Body of pancreas (tissue), 4 donors: Measurements from ENCODE around the gene UGT1A3. TPM values are rescaled to one million over a fixed set of nuclear protein-coding genes. Genes with fewer than 3 reads are reported as not detected.
"Not testable (repeated sequence)": the region's sequence is repeated elsewhere in the genome, so short reads cannot be mapped to it uniquely, and the experiment has no call there.

Source experiments
- ATAC-seq: fragments of 150-250 bp; one replicate; pipeline ENCODE4 v1.9.1; 2016
- DNase-seq, 4 donors: peaks; one replicate each; pipeline ENCODE4 v3.0.0-alpha.2; 2019
- H3K27ac ChIP-seq, 4 donors: fragments of 200-600 bp; sonication (generic); 1 replicate in 3 of 4; 2 replicates in 1 of 4; pipeline versions ENCODE4 v1.5.1 to v1.6.1; 2016 to 2019; ENCODE audit warnings: mild to moderate bottlenecking in 1 of 4, mixed read lengths in 1 of 4, moderate library complexity in 1 of 4
- H3K27me3 ChIP-seq, 2 donors: fragments of 200-600 bp; sonication (generic); one replicate each; pipeline ENCODE4 v1.6.0; 2016; ENCODE audit warnings: mild to moderate bottlenecking in 1 of 2
- H3K36me3 ChIP-seq, 2 donors: fragments of 200-600 bp; sonication (generic); replicated peaks in 1 of 2; 2 replicates each; pipeline ENCODE4 v1.5.1; 2016; ENCODE audit warnings: low read depth in 2 of 2; ENCODE audit not compliant: insufficient read depth in 1 of 2
- H3K4me1 ChIP-seq: fragments of 200-600 bp; sonication (generic); one replicate; pipeline ENCODE4 v1.6.0; 2016
- H3K4me3 ChIP-seq, 2 donors: fragments of 200-600 bp; sonication (generic); 1 replicate in 1 of 2; 2 replicates in 1 of 2; pipeline ENCODE4 v1.5.1; 2016 to 2019
- H3K9me3 ChIP-seq, 3 donors: fragments of 200-600 bp; sonication (generic); 1 replicate in 2 of 3; 2 replicates in 1 of 3; pipeline ENCODE4 v1.5.1; 2016
- CTCF ChIP-seq, 7 experiments: fragments of 450-650 bp in 4 of 7; fragments of 200-600 bp in 3 of 7; sonication (generic) in 3 of 7; IDR thresholded peaks; one replicate each; pipeline ENCODE4 v1.5.1; 2016 to 2019; ENCODE audit warnings: antibody characterized with exemption in 7 of 7
- POLR2A ChIP-seq, 3 donors: fragments of 450-650 bp; IDR thresholded peaks; one replicate each; pipeline ENCODE4 v1.6.1; 2016; ENCODE audit warnings: antibody characterized with exemption in 3 of 3, mild to moderate bottlenecking in 2 of 3
- WGBS, 2 donors: methylation state at CpG; one replicate each; pipeline ENCODE4 v1.1.5; 2017; 5-methylcytosine and 5-hydroxymethylcytosine counted together
- intact Hi-C: fragments of 100-400 bp; cut with DNase I; formaldehyde crosslinking; loops from one replicate; pipeline ENCODE4 v1.15.1; 2023
- total RNA-seq, 2 donors: library from RNA; depleted of rRNA; stranded (reverse); fragments of >200 nt; gene quantifications; one replicate each; pipeline ENCODE4 v1.1.0, GENCODE V29; 2016

UGT1A3 gene
- total RNA-seq, 2 donors from 2014 or later, result not detected

GRCh38 chr2:233746475-233747282 is 17.8 kb downstream of the UGT1A3 start:
- DNase-seq, result no peak
- 45 to 54% methylated on average over 10 of the region's 10 CpGs for WGBS, 2 donors
- H3K27me3 ChIP-seq, result no peaks in the 10 kb centered on the region
- peak; percentile 84 for ATAC-seq
- peak overlapping the region in 2 of 4 donors; percentile 15 to 16 for H3K27ac ChIP-seq
- intact Hi-C loops, result no loop called here
- no peaks in the 10 kb centered on the region for H3K4me1 ChIP-seq
- H3K9me3 ChIP-seq, result peaks cover 0 to 10% (median 0%) of the 10 kb centered on the region in 3 donors
- H3K36me3 ChIP-seq, result no peaks in the 10 kb centered on the region
- H3K4me3 ChIP-seq, result no peak overlapping the region
- no peak for TF ChIP-seq POLR2A (IDR thresholded peaks at IDR 0.05)
- no peak for TF ChIP-seq CTCF (IDR thresholded peaks at IDR 0.05)

- no peaks in the 10 kb centered on the region for H3K36me3 ChIP-seq
- no peak overlapping the region for H3K4me3 ChIP-seq
- WGBS, 2 donors, result 83 to 86% methylated on average over 6 of the region's 6 CpGs
- no peak for DNase-seq
- intact Hi-C loops, result no loop called here
- H3K27me3 ChIP-seq, result no peaks in the 10 kb centered on the region
- H3K9me3 ChIP-seq, result peaks cover 0 to 10% (median 0%) of the 10 kb centered on the region in 3 donors
- H3K4me1 ChIP-seq, result no peaks in the 10 kb centered on the region
- H3K27ac ChIP-seq, result no peak overlapping the region
- no peak for TF ChIP-seq CTCF (IDR thresholded peaks at IDR 0.05)
- no peak for TF ChIP-seq POLR2A (IDR thresholded peaks at IDR 0.05)
- ATAC-seq, result no peak
Measured at GRCh38 chr2:233747283-233747544, 18.4 kb downstream of the UGT1A3 start.

GRCh38 chr2:233750689-233751088 is 21.8 kb downstream of the UGT1A3 start:
- H3K4me1 ChIP-seq, H3K9me3 ChIP-seq: not testable (repeated sequence)
- WGBS, 2 donors, result 70 to 79% methylated on average over 2 of the region's 2 CpGs

GRCh38 chr2:233751212-233752009 is 22.6 kb downstream of the UGT1A3 start:
- ATAC-seq, H3K27me3 ChIP-seq, H3K9me3 ChIP-seq, H3K4me1 ChIP-seq, H3K36me3 ChIP-seq, H3K4me3 ChIP-seq, H3K27ac ChIP-seq, intact Hi-C loops, DNase-seq: not testable (repeated sequence)
- WGBS, 2 donors, result 48 to 54% methylated on average over 2 of the region's 2 CpGs

More at GRCh38 chr2:233750689-233751088, 21.8 kb downstream of the UGT1A3 start:
- intact Hi-C loops, H3K27ac ChIP-seq, ATAC-seq, H3K4me3 ChIP-seq, H3K36me3 ChIP-seq, H3K27me3 ChIP-seq, DNase-seq: not testable (repeated sequence)

- TF ChIP-seq CTCF (IDR thresholded peaks at IDR 0.05) (no peak), POLR2A (IDR thresholded peaks at IDR 0.05) (no peak)
- H3K9me3 ChIP-seq, result peaks cover 0 to 10% (median 0%) of the 10 kb centered on the region in 3 donors
- intact Hi-C loops, result no loop called here
- ATAC-seq, result no peak
- H3K36me3 ChIP-seq, result no peaks in the 10 kb centered on the region
- no peak for DNase-seq
- H3K4me3 ChIP-seq, result no peak overlapping the region
- no peak overlapping the region for H3K27ac ChIP-seq
- no peaks in the 10 kb centered on the region for H3K27me3 ChIP-seq
- H3K4me1 ChIP-seq, result no peaks in the 10 kb centered on the region
- 82 to 94% methylated on average over 26 to 42 of the region's 44 CpGs for WGBS, 2 donors
Measured at GRCh38 chr2:233754872-233755611, 26.2 kb downstream of the UGT1A3 start.
